ENCODE measurements around the gene RNF41. TPM values are rescaled to one million over a fixed set of nuclear protein-coding genes. Genes with fewer than 3 reads are reported as not detected.
A peak's percentile ranks its signal among the peaks of the same experiment; 100 is the strongest.

RNF41 gene
- total and polyA plus RNA-seq, 2 of the 13 experiments (the other 11 are each of a cell fraction or from before 2014, with no cell fraction given): 27.1 to 39.4 TPM

- no peak for TF ChIP-seq ZBTB40 (IDR thresholded peaks at IDR 0.05)
- peak; percentile 73; the same call in 1 of the 2 replicates for TF ChIP-seq ZBTB40 (CRISPR knock-in tag; IDR thresholded peaks at IDR 0.05)
- TF ChIP-seq ZBTB21 (CRISPR knock-in tag; IDR thresholded peaks at IDR 0.05): peak; percentile 66
- TF ChIP-seq HDAC1 (CRISPR knock-in tag; IDR thresholded peaks at IDR 0.05): 0 out of 2 replicates have a peak, but pooled peaks have one; percentile 34
- peak; percentile 48; the same call in 1 of the 2 replicates for TF ChIP-seq DMTF1 (CRISPR knock-in tag; IDR thresholded peaks at IDR 0.05)
- peak; percentile 90 for TF ChIP-seq ZNF687 (CRISPR knock-in tag; IDR thresholded peaks at IDR 0.05)
- 0 out of 2 replicates have a peak, but pooled peaks have one; percentile 33 for TF ChIP-seq ZNF446 (CRISPR knock-in tag; IDR thresholded peaks at IDR 0.05)
- TF ChIP-seq YEATS4 (CRISPR knock-in tag; IDR thresholded peaks at IDR 0.05; ENCODE audit: borderline replicate concordance): peak; percentile 93
- 0 out of 2 replicates have a peak, but pooled peaks have one; percentile 44 for TF ChIP-seq SALL1 (CRISPR knock-in tag; IDR thresholded peaks at IDR 0.05)
- peak; percentile 46; the same call in 1 of the 2 replicates for TF ChIP-seq ZBTB43 (CRISPR knock-in tag; conservative IDR thresholded peaks at IDR 0.05)
These were observed at the start of gene RNF41 (continued) for GRCh38 chr12:56221757-56222530.

All from HepG2 (cell line).